ENCODE results near the gene ANKRD6.

DNA sequence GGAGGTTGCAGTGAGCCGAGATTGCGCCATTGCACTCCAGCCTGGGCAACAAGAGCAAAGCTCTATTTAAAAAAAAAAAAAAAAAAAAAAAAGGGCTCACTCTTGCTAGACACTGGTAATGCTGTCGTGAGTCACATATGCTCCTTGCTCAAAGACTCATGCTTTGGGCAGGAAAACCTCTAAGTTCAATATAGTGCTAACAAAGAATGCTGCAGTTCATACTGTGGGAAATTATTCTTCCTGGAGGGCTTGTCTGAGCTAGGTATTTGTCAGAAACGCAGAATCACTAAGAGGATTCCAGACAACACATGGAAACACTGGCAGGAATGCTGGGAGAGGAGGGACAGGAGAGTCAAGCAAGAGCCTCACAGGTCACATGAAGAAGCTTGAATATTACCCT is 207.9 kb downstream of the ANKRD6 start:
- TF ChIP-seq CTCF (IDR thresholded peaks at IDR 0.05), result no peak
- no peak for TF ChIP-seq ATF2 (CRISPR knock-in tag; IDR thresholded peaks at IDR 0.05; ENCODE audit: borderline replicate concordance, low read depth)
- TF ChIP-seq ZNF121 (CRISPR knock-in tag; IDR thresholded peaks at IDR 0.05), result no peak
- TF ChIP-seq ATF3 (CRISPR knock-in tag; conservative IDR thresholded peaks at IDR 0.05), result no peak
- no peak for TF ChIP-seq ELF4 (CRISPR knock-in tag; IDR thresholded peaks at IDR 0.05; ENCODE audit: low read depth)
